Measurements from ENCODE around the gene NKAPL.

GRCh38 chr6:28209753-28210535, 49.2 kb upstream of the NKAPL start:
- TF ChIP-seq ZFP36 (IDR thresholded peaks at IDR 0.05; ENCODE audit: borderline replicate concordance, partially characterized antibody) (no peak), NR3C1 (IDR thresholded peaks at IDR 0.05) (no peak), CBX8 (IDR thresholded peaks at IDR 0.05) (no peak), RFX5 (IDR thresholded peaks at IDR 0.05) (no peak), SMC3 (IDR thresholded peaks at IDR 0.05) (no peak), ZSCAN20 (CRISPR knock-in tag; IDR thresholded peaks at IDR 0.05) (no peak), POLR2A (IDR thresholded peaks at IDR 0.05; ENCODE audit: low read length) (no peak), RAD21 (conservative IDR thresholded peaks at IDR 0.05 in 1 of 2, IDR thresholded peaks at IDR 0.05 in 1 of 2) (no peak), EHF (CRISPR knock-in tag; IDR thresholded peaks at IDR 0.05) (no peak), KDM1A (IDR thresholded peaks at IDR 0.05; ENCODE audit: low read depth) (no peak)
- TF ChIP-seq, protein P1, sequence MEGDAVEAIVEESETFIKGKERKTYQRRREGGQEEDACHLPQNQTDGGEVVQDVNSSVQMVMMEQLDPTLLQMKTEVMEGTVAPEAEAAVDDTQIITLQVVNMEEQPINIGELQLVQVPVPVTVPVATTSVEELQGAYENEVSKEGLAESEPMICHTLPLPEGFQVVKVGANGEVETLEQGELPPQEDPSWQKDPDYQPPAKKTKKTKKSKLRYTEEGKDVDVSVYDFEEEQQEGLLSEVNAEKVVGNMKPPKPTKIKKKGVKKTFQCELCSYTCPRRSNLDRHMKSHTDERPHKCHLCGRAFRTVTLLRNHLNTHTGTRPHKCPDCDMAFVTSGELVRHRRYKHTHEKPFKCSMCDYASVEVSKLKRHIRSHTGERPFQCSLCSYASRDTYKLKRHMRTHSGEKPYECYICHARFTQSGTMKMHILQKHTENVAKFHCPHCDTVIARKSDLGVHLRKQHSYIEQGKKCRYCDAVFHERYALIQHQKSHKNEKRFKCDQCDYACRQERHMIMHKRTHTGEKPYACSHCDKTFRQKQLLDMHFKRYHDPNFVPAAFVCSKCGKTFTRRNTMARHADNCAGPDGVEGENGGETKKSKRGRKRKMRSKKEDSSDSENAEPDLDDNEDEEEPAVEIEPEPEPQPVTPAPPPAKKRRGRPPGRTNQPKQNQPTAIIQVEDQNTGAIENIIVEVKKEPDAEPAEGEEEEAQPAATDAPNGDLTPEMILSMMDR (IDR thresholded peaks at IDR 0.05), result no peak
- TF ChIP-seq, protein P2, sequence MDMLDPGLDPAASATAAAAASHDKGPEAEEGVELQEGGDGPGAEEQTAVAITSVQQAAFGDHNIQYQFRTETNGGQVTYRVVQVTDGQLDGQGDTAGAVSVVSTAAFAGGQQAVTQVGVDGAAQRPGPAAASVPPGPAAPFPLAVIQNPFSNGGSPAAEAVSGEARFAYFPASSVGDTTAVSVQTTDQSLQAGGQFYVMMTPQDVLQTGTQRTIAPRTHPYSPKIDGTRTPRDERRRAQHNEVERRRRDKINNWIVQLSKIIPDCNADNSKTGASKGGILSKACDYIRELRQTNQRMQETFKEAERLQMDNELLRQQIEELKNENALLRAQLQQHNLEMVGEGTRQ (IDR thresholded peaks at IDR 0.05), result no peak

All from A549 (cell line).